Coronary artery (tissue), 2 donors: Measurements from ENCODE around the gene DEGS2.
A peak's percentile ranks its signal among the peaks of the same experiment; 100 is the strongest.
"Not testable (repeated sequence)": the region's sequence is repeated elsewhere in the genome, so short reads cannot be mapped to it uniquely, and the experiment has no call there.

Source experiments
- DNase-seq: peaks from one replicate; pipeline ENCODE4 v3.0.0-alpha.2; 2017; ENCODE audit warnings: low spot score
- H3K27ac ChIP-seq, 2 donors: fragments of 200-600 bp; sonication (generic); one replicate each; pipeline ENCODE4 v1.5.1; 2016 to 2019
- H3K4me3 ChIP-seq: fragments of 200-600 bp; sonication (generic); 2 replicates; pipeline ENCODE4 v1.5.1; 2016; ENCODE audit warnings: mild to moderate bottlenecking, moderate library complexity
- CTCF ChIP-seq: fragments of 200-600 bp; sonication (generic); IDR thresholded peaks from one replicate; pipeline ENCODE4 v1.5.1; 2019; ENCODE audit warnings: antibody characterized with exemption

The DEGS2 gene

DNA sequence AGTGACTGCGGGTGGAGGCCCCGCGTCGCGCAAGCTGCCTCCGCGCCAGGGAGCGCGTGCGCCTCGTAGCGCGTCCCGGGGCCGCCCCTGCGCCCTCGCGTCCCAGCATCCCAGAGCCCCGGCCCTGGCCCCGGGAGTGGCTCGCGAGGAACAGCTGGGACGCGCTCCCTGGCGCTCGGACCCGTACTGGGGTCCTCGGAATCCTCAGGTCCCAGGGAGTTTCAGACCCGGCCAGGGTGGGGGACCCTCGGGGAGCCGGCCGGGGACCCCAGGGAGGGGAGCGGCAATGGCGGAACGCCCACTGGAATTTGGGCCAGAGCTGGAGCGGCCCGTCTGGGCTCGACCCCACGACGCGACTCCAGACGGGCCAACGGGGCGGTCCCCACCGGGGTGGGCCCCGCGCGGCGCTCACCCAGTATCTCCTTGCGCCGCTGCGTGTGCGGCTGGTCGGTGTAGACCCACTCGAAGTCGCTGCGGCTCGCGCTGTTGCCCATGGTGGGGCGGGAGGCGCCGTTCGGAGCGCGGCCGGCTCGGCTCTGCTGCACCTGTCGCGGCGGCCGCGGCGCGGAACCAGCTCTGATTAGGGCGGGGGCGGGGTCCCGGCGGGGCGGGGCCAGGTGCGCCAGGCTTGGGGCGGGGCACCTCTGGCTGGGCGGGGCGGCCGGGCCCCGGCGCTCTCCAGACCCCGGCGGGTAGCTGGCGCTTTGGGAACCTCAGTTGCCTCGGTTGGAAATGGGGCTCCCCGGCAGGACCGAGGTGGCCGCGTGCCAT, at the start of gene DEGS2:
DEGS2 (minus strand) TSS at position 552 of the 771 bp plus-strand sequence; CDS start at position 494, 58 bp downstream.
- Histone ChIP-seq H3K4me3 (peak within 1 kb of the TSS; percentile 58), H3K27ac (no peak within 1 kb of the TSS)
- DNase-seq, result no peak
- TF ChIP-seq CTCF, result no peak

DNA sequence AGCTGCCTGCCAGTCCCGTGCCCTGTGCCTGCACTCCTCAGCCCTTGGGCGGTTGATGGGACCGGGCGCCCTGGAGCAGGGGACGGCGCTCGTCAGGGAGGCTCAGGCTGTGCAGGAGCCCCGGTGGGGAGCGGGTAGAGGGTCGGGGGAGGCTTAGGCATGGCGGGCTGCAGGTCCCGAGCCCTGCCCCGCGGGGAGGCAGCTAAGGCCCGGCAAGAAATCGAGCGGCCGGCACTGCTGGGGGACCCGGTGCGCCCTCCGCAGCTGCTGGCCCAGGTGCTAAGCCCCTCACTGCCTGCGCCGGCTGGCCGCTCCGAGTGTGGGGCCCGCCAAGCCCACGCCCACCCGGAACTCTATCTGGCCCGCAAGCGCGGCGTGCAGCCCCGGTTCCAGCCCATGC, 48.7 kb upstream of the DEGS2 start:
- not testable (repeated sequence) for H3K27ac ChIP-seq, H3K4me3 ChIP-seq, DNase-seq

- not testable (repeated sequence) for H3K4me3 ChIP-seq, DNase-seq, H3K27ac ChIP-seq
These were observed 48.1 kb upstream of the DEGS2 start for GRCh38 chr14:100207588-100207987.

DNA sequence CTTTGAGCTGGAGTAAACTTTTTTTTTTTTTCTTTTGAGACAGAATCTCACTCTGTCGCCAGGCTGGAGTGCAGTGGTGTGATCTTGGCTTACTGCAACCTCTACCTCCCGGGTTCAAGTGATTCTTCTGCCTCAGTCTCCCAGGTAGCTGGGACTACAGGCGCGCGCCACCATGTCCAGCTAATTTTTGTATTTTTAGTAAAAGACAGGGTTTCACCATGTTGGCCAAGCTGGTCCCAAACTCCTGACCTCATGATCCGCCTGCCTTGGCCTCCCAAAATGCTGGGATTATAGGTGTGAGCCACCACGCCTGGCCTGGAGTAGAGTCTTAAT, 45.4 kb upstream of the DEGS2 start:
- not testable (repeated sequence) for DNase-seq, H3K4me3 ChIP-seq, H3K27ac ChIP-seq

DNA sequence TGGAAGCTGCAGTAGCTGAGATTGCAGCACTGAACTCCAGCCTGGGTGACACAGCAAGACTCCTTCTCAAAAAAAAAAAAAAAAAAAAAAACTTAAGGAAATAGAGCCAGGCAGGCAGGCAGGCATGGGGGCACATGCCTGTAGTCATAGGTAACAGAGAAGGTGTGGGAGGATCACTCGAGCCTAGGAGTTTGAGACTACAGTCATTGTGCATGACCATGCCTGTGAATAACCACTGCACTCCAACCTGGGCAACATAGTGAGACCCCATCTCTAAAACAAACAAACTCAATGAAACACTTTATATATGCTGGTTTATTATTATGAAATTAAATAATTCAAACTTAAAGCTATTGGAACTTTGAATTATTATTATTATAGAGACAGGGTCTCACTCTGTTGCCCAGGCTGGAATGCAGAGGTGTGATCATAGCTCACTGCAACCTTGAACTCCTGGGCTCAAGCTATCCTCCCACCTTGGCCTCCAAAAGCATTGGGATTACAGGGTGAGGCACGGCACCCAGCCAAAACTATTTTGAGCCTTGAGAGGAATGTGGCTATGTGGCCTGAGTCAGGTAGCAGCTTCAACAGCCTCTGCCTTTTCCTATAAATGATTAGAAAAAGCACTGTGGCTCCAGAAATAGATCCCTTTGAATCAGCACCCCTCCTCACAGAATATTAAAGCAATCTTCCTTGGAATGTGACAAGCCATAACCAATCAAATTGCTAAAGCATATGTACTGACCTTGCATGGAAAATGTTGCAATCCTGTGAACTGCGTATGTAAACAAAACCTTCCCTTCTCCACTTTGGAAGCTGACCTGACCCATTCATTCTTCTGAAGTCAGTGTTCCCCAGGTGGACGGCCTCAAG, 44.8 kb upstream of the DEGS2 start:
- Histone ChIP-seq H3K4me3 (no peak overlapping the region), H3K27ac (no peak overlapping the region)
- DNase-seq, result no peak
- no peak for TF ChIP-seq CTCF

- no peak for TF ChIP-seq CTCF
- DNase-seq, result no peak
- Histone ChIP-seq H3K27ac (no peak overlapping the region), H3K4me3 (no peak overlapping the region)
These were observed 43.7 kb upstream of the DEGS2 start for GRCh38 chr14:100203146-100203545.

GRCh38 chr14:100202712-100203111, 43.3 kb upstream of the DEGS2 start:
- H3K4me3 ChIP-seq, result no peak overlapping the region
- H3K27ac ChIP-seq, result no peak overlapping the region
- TF ChIP-seq CTCF, result no peak
- DNase-seq, result no peak

GRCh38 chr14:100201701-100202100, 42.3 kb upstream of the DEGS2 start:
- Histone ChIP-seq H3K4me3 (no peak overlapping the region), H3K27ac (no peak overlapping the region)
- DNase-seq, result no peak
- TF ChIP-seq CTCF, result no peak
